Sigmoid colon (tissue), 7 donors: Measurements from ENCODE around the gene RAP1GDS1. TPM values are rescaled to one million over a fixed set of nuclear protein-coding genes. Genes with fewer than 3 reads are reported as not detected.

Experiments
- DNase-seq: peaks from one replicate; pipeline ENCODE4 v3.0.0-alpha.2; 2019
- H3K27ac ChIP-seq, 4 donors: fragments of 200-600 bp; sonication (generic); one replicate each; pipeline ENCODE4 v1.5.1; 2016 to 2019; ENCODE audit warnings: mild to moderate bottlenecking in 1 of 4
- H3K27me3 ChIP-seq, 3 donors: fragments of 200-600 bp; sonication (generic); one replicate each; pipeline ENCODE4 v1.5.1; 2019; ENCODE audit warnings: mild to moderate bottlenecking in 1 of 3
- H3K36me3 ChIP-seq, 4 donors: fragments of 200-600 bp; sonication (generic); one replicate each; pipeline ENCODE4 v1.5.1; 2016 to 2019
- H3K4me1 ChIP-seq, 4 donors: fragments of 200-600 bp; sonication (generic); one replicate each; pipeline ENCODE4 v1.5.1; 2017 to 2019
- H3K4me3 ChIP-seq, 4 donors: fragments of 200-600 bp; sonication (generic); one replicate each; pipeline ENCODE4 v1.5.1; 2017 to 2019; ENCODE audit warnings: mild to moderate bottlenecking in 2 of 4, moderate library complexity in 1 of 4
- H3K9me3 ChIP-seq, 4 donors: fragments of 200-600 bp in 3 of 4; sonication (generic) in 3 of 4; one replicate each; pipeline versions ENCODE4 v1.5.1 to v1.6.1; 2013 to 2019
- CTCF ChIP-seq, 4 experiments: fragments of 450-650 bp in 3 of 4; fragments of 200-600 bp in 1 of 4; IDR thresholded peaks; one replicate each; pipeline ENCODE4 v1.5.1; 2016 to 2019; ENCODE audit warnings: antibody characterized with exemption in 4 of 4, mild to moderate bottlenecking in 3 of 4, moderate library complexity in 2 of 4
- EP300 ChIP-seq, 4 donors: sonication (generic); formaldehyde crosslinking; IDR thresholded peaks; one replicate each; pipeline ENCODE4 v1.6.1; 2017; ENCODE audit warnings: antibody characterized with exemption in 4 of 4
- POLR2A ChIP-seq, 2 donors: fragments of 450-650 bp; IDR thresholded peaks; one replicate each; pipeline ENCODE4 v1.6.1; 2016; ENCODE audit warnings: antibody characterized with exemption in 2 of 2, mild to moderate bottlenecking in 2 of 2, moderate library complexity in 2 of 2
- POLR2AphosphoS5 ChIP-seq, 4 donors: sonication (generic); formaldehyde crosslinking; IDR thresholded peaks; one replicate each; pipeline ENCODE4 v1.6.1; 2017; ENCODE audit warnings: antibody characterized with exemption in 4 of 4
- WGBS, 2 donors: extraction: QIAGEN DNeasy Blood & Tissue Kit; methylation state at CpG; one replicate each; pipeline ENCODE4 v1.1.7; 2013; 5-methylcytosine and 5-hydroxymethylcytosine counted together
- intact Hi-C: fragments of 100-400 bp; cut with DNase I; formaldehyde crosslinking; loops from one replicate; pipeline ENCODE4 v1.15.1; 2023
- polyA plus RNA-seq, 3 donors: library from polyadenylated mRNA; stranded (reverse); fragments of 200-250 nt; gene quantifications; one replicate each; pipeline ENCODE4 v1.2.3, GENCODE V29; 2013
- total RNA-seq, 4 donors: library from RNA; depleted of rRNA; stranded (reverse); fragments of >200 nt; gene quantifications; one replicate each; pipeline ENCODE4 v1.1.0, GENCODE V29; 2016
- donor health status: healthy with polysubstance abuse.
- donor health status: Bipolar disorder and iron deficiency.
- donor health status: healthy.

RAP1GDS1 gene
- total and polyA plus RNA-seq, 7 donors: 10.2 to 34.9 (median 31.8) TPM

- Histone ChIP-seq H3K27ac (no peak overlapping the region), H3K4me3 (no peak overlapping the region), H3K4me1 (peaks cover 0 to 14% (median 12%) of the 10 kb centered on the region in 4 donors), H3K9me3 (no peaks in the 10 kb centered on the region), H3K27me3 (no peaks in the 10 kb centered on the region), H3K36me3 (peaks cover 0 to 11% (median 0%) of the 10 kb centered on the region in 4 donors)
- no peak for DNase-seq
- intact Hi-C loops: loop anchor here (10.0 kb wide), 1 partner anchor 364 kb away; no protein-coding TSS in a partner anchor
- 87 to 90% methylated on average over 3 of the region's 3 CpGs for WGBS, 2 donors
- TF ChIP-seq POLR2A (IDR thresholded peaks at IDR 0.05): no peak
- TF ChIP-seq EP300 (IDR thresholded peaks at IDR 0.05): no peak
- no peak for TF ChIP-seq POLR2AphosphoS5 (IDR thresholded peaks at IDR 0.05)
- no peak for TF ChIP-seq CTCF (IDR thresholded peaks at IDR 0.05)
Measured at GRCh38 chr4:98470366-98470765, 209.2 kb downstream of the RAP1GDS1 start.

- Histone ChIP-seq H3K36me3 (peaks cover 0 to 11% (median 0%) of the 10 kb centered on the region in 4 donors), H3K9me3 (no peaks in the 10 kb centered on the region), H3K4me3 (no peak overlapping the region), H3K4me1 (peaks cover 0 to 14% (median 12%) of the 10 kb centered on the region in 4 donors), H3K27ac (no peak overlapping the region), H3K27me3 (no peaks in the 10 kb centered on the region)
- intact Hi-C loops: loop anchor here (10.0 kb wide), 1 partner anchor 364 kb away; no protein-coding TSS in a partner anchor
- WGBS, 2 donors: 79 to 89% methylated on average over 7 of the region's 7 CpGs
- no peak for DNase-seq
- TF ChIP-seq POLR2A (IDR thresholded peaks at IDR 0.05): no peak
- TF ChIP-seq EP300 (IDR thresholded peaks at IDR 0.05): no peak
- TF ChIP-seq POLR2AphosphoS5 (IDR thresholded peaks at IDR 0.05): no peak
- no peak for TF ChIP-seq CTCF (IDR thresholded peaks at IDR 0.05)
Measured at GRCh38 chr4:98470831-98471230, 209.6 kb downstream of the RAP1GDS1 start.

- intact Hi-C loops: loop anchor here (10.0 kb wide), 1 partner anchor 362 kb away; no protein-coding TSS in a partner anchor
- no peaks in the 10 kb centered on the region for H3K27me3 ChIP-seq
- TF ChIP-seq POLR2AphosphoS5 (IDR thresholded peaks at IDR 0.05) (no peak), CTCF (IDR thresholded peaks at IDR 0.05) (no peak), POLR2A (IDR thresholded peaks at IDR 0.05) (no peak), EP300 (IDR thresholded peaks at IDR 0.05) (no peak)
Measured at GRCh38 chr4:98473046-98473445, 211.9 kb downstream of the RAP1GDS1 start.

GRCh38 chr4:98474408-98474844, 213.2 kb downstream of the RAP1GDS1 start:
- WGBS, 2 donors: 86 to 93% methylated on average over 3 of the region's 3 CpGs
- no peak for TF ChIP-seq POLR2AphosphoS5 (IDR thresholded peaks at IDR 0.05)
- no peak for TF ChIP-seq POLR2A (IDR thresholded peaks at IDR 0.05)
- no peak for TF ChIP-seq EP300 (IDR thresholded peaks at IDR 0.05)
- TF ChIP-seq CTCF (IDR thresholded peaks at IDR 0.05): no peak
- Histone ChIP-seq H3K27me3 (no peaks in the 10 kb centered on the region), H3K36me3 (peaks cover 0 to 11% (median 0%) of the 10 kb centered on the region in 4 donors), H3K9me3 (no peaks in the 10 kb centered on the region), H3K4me3 (no peak overlapping the region), H3K4me1 (no peaks in the 10 kb centered on the region), H3K27ac (no peak overlapping the region)
- intact Hi-C loops: loop anchor here (10.0 kb wide), 1 partner anchor 360 kb away; no protein-coding TSS in a partner anchor
- no peak for DNase-seq

More at GRCh38 chr4:98473046-98473445, 211.9 kb downstream of the RAP1GDS1 start:
- peaks cover 0 to 11% (median 0%) of the 10 kb centered on the region in 4 donors for H3K36me3 ChIP-seq
- DNase-seq: no peak
- H3K27ac ChIP-seq: no peak overlapping the region
- no peak overlapping the region for H3K4me3 ChIP-seq
- peaks cover 0 to 6% (median 4%) of the 10 kb centered on the region in 4 donors for H3K4me1 ChIP-seq
- H3K9me3 ChIP-seq: no peaks in the 10 kb centered on the region
- WGBS, 2 donors: 89 to 93% methylated on average over 5 of the region's 5 CpGs
